Effector memory CD8-positive, alpha-beta T cell (primary cell): ENCODE measurements around the gene TUT7.
A peak's percentile ranks its signal among the peaks of the same experiment; 100 is the strongest.

Experiments
- ATAC-seq: fragments of 150-1000 bp; cut with Tn5 transposase; replicated peaks from 2 replicates; pipeline ENCODE4 v1.10.0; 2021; ENCODE audit warnings: mild to moderate bottlenecking, moderate library complexity
- DNase-seq, 3 experiments: peaks; one replicate each; pipeline ENCODE4 v3.0.0; 2021
- H3K27ac Mint-ChIP-seq, 2 donors: one replicate each; pipeline ENCODE4 v1.8.0; 2022; ENCODE audit warnings: mild to moderate bottlenecking in 2 of 2, mixed read lengths in 2 of 2, moderate library complexity in 2 of 2
- H3K27me3 Mint-ChIP-seq, 2 donors: one replicate each; pipeline ENCODE4 v1.8.0; 2022; ENCODE audit warnings: mixed read lengths in 2 of 2
- H3K36me3 Mint-ChIP-seq: one replicate; pipeline ENCODE4 v1.8.0; 2022; ENCODE audit warnings: mild to moderate bottlenecking, moderate library complexity, mixed read lengths; ENCODE audit not compliant: insufficient read depth
- H3K4me1 Mint-ChIP-seq, 2 donors: one replicate each; pipeline ENCODE4 v1.8.0; 2022; ENCODE audit warnings: low read depth in 2 of 2, mixed read lengths in 2 of 2
- H3K4me3 Mint-ChIP-seq, 2 donors: one replicate each; pipeline ENCODE4 v1.8.0; 2022; ENCODE audit warnings: mild to moderate bottlenecking in 2 of 2, mixed read lengths in 2 of 2, moderate library complexity in 2 of 2
- H3K9me3 Mint-ChIP-seq, 2 donors: one replicate each; pipeline ENCODE4 v1.8.0; 2022; ENCODE audit warnings: mixed read lengths in 2 of 2

Gene TUT7

DNA sequence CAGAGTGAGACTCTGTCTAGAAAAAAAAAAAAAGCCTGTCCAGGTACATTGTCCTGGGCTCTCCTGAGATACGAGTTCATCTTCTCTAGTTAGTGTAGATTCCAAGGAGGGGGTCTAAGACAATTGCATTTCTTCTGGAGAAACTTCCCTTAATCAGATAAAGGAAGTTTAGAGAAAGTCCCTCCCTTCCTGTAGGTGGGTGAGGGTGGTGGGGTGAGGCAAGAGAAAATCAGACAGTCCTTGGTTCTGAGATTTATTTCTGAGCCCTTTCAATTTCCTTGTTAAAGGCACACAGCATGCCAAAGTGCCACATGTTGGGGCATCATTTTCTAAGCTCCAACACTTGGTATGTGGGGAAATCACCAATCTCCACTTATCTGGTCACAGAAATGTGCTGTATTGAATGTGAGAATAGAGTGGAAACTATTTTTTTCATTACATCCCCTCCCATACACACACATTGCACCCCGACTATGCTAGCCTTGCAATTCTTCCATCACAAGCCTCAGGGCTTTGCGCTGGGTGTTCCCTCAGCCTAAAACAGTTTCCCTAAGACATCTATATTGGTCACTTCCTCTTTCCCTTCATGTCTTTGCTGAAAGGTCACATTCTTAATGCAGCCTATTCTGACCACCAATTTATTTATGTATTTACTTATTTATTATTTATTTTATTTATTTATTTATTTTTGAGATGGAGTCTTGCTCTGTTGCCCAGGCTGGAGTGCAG is 5.1 kb upstream of the TUT7 start:
- no peak overlapping the region for H3K4me3 Mint-ChIP-seq
- no peaks in the 10 kb centered on the region for H3K9me3 Mint-ChIP-seq
- DNase-seq: no peak
- H3K27ac Mint-ChIP-seq: no peak overlapping the region
- H3K27me3 Mint-ChIP-seq: peaks cover 15 to 19% of the 10 kb centered on the region in 2 donors
- peaks cover 6 to 10% of the 10 kb centered on the region in 2 donors for H3K4me1 Mint-ChIP-seq
- H3K36me3 Mint-ChIP-seq: peaks cover 8% of the 10 kb centered on the region
- no peak for ATAC-seq

DNA sequence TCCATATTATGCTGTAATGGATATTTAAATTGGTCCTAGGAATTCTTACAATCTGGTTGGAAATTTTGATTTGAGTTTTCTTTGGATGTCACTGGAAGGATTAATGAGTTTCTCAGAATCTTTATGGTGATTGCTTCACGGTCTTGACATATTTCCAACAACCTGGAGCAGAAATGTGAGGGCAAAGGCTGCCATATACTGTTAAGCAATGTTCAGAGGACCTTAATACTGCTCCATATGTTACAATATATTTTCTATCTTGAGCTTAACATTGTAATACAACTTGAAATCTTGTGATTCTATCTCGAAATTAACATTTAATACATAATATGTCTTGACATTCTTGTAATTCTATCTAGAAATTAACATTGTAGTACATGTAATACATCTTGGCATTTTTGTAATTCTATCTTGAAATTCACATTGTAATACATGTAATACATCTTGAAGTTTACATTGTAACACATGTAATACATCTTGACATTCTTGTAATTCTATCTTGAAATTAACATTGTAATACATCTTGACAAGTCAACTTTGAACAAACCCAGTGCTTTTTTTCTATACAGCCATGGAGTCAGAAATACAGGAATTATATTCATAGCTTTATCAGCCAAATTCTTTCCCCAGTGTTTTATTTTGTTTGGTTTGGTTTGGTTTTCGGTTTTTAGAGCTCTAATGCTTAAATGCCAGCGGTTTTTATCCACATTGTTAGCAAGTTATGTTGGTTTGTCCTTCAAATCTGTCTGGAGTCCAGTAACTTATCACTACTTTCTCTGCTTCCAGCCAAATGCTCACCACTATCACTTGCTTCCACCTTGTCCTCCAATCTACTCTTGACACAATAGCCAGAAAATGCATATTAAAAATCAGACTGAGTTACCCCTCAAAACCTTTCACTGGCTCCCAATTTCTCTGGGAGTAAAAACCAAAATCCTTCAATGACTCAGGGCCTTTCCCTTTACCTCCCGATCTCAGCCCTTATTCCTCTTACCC is 3.0 kb upstream of the TUT7 start:
- H3K9me3 Mint-ChIP-seq: no peaks in the 10 kb centered on the region
- ATAC-seq: no peak
- no peak for DNase-seq
- H3K4me1 Mint-ChIP-seq: peaks cover 14 to 21% of the 10 kb centered on the region in 2 donors
- no peak overlapping the region for H3K4me3 Mint-ChIP-seq
- H3K27me3 Mint-ChIP-seq: peaks cover 15 to 19% of the 10 kb centered on the region in 2 donors
- H3K36me3 Mint-ChIP-seq: peaks cover 25% of the 10 kb centered on the region
- no peak overlapping the region for H3K27ac Mint-ChIP-seq

DNA sequence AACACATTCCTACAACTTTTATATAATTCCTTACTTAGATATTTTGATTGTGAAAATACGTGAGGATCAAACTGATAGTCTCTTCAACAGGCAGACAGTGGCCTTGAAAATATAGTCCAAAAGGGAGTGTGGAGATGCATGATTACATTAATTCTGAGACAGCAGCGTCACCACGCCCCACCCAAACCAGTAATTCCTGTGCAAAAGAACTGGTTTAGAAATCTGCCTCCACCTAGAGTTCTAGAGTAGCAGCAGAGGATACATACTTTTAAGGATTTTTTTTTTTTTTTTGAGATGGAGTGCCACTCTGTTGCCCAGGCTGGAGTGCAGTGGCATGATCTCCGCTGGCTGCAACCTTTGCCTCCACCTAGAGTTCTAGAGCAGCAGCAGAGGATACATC is 1.6 kb upstream of the TUT7 start:
- no peak for DNase-seq
- H3K36me3 Mint-ChIP-seq: peaks cover 35% of the 10 kb centered on the region
- no peak for ATAC-seq
- H3K9me3 Mint-ChIP-seq: no peaks in the 10 kb centered on the region
- peaks cover 4 to 6% of the 10 kb centered on the region in 2 donors for H3K27me3 Mint-ChIP-seq
- H3K4me1 Mint-ChIP-seq: peaks cover 22 to 26% of the 10 kb centered on the region in 2 donors
- H3K27ac Mint-ChIP-seq: peak overlapping the region in 1 of 2 donors; percentile 99
- H3K4me3 Mint-ChIP-seq: peak overlapping the region; percentile 96 to 99

DNA sequence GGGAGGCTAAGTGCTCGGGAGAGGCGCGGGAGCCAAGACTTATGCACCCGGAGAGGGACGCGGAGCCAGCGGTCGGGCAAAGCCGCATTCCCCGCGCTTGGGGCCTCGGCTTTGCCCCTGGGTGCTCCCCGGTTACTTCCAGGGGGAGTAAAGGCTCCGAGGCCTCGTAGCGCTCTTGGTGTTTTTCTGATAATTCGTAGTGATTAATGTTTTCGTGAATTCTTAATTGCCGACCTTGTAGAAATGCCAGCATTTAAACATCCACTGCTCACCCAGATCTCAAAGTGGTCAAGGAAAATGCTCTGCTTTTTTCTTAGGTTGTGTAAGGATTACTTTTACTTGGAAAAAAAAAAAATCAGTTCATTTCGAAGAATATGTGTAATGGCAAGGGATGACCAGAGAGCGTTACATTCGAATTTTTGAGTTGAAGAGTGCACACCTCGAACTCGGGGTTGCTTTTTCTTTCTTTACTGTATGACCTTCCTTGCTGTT is 654 bp upstream of the TUT7 start:
- Mint-ChIP-seq H3K36me3 (peaks cover 41% of the 10 kb centered on the region), H3K4me1 (peaks cover 25 to 26% of the 10 kb centered on the region in 2 donors), H3K9me3 (no peaks in the 10 kb centered on the region), H3K4me3 (peak overlapping the region; percentile 96 to 99), H3K27me3 (no peaks in the 10 kb centered on the region), H3K27ac (peak overlapping the region; percentile 95 to 99)
- DNase-seq (no peak), ATAC-seq (peak; percentile 3)

DNA sequence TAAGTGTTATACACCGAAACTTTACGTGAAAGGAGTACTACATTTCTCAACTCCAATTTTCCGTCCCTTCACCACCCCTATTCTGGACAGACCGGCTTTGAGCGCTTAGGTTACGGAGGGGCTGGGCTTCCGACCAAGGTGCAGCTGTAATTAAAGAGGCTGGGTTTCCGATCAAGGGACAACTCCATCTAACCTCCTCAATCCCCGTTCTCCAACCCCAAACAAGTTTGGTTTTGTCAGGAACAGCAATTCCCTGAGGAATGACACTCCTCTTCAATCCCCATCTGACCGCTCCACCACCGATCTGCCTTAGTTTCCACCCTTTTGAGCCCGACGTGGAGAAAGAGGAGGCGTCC is 577 bp downstream of the TUT7 start:
- H3K4me3 Mint-ChIP-seq: peak overlapping the region; percentile 96 to 99
- H3K9me3 Mint-ChIP-seq: no peaks in the 10 kb centered on the region
- peak; percentile 15 for ATAC-seq
- H3K27ac Mint-ChIP-seq: peak overlapping the region; percentile 95 to 99
- peaks cover 48% of the 10 kb centered on the region for H3K36me3 Mint-ChIP-seq
- no peak for DNase-seq
- no peaks in the 10 kb centered on the region for H3K27me3 Mint-ChIP-seq
- H3K4me1 Mint-ChIP-seq: peaks cover 28 to 32% of the 10 kb centered on the region in 2 donors

DNA sequence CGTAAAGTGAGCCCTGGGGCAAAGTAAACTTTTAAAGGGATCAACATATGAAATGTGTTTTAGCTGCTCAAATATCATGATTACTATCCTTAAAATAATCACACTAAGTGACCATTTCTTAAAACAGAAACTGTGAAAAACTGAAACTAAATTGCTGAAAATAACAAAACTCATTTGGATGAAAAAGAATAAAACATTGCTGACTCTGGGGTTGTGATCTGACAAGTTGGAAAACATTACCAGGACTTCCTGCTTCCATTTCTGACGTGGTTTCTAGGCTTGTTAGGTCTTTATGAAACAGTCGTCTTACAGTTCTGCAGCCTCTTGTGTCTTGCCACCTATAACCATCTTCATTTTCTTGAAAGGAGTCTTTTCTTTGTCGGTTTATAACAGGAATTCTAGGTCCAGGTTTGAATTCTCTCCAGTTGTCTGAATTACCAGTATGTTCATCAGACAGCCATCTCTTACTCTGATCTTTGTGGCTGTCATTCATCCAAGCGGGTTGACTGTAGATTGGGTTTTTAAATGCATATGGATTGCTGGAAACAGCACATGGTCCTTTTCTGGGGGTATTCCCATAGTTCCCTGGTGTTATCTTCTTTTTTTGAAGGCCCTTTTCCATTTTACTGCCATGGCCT is 1.7 kb downstream of the TUT7 start:
- H3K27ac Mint-ChIP-seq: peak overlapping the region; percentile 95 to 99
- H3K27me3 Mint-ChIP-seq: no peaks in the 10 kb centered on the region
- H3K4me1 Mint-ChIP-seq: peaks cover 38 to 43% of the 10 kb centered on the region in 2 donors
- no peak for DNase-seq
- ATAC-seq: peak; percentile 10
- H3K9me3 Mint-ChIP-seq: no peaks in the 10 kb centered on the region
- peaks cover 53% of the 10 kb centered on the region for H3K36me3 Mint-ChIP-seq
- peak overlapping the region; percentile 96 to 99 for H3K4me3 Mint-ChIP-seq

DNA sequence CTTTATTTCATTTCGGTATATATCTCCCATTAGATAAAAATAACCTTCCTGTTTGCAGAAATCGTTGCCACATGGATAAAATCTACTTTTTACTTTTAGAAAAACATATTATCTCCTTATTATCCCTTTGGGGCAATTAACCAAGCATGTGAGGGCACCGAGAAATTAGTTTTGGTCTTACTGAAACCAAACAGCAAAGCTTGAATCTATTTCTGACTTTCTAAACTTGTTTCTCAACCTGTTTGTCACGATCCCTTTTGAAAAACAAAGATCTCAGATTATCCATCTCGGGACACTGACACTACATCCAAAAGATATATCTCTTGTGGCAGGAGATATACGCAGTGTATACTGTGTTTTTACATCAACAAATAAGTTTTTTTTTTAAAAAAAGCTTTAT is 2.3 kb downstream of the TUT7 start:
- no peak for ATAC-seq
- DNase-seq: no peak
- H3K27me3 Mint-ChIP-seq: no peaks in the 10 kb centered on the region
- H3K27ac Mint-ChIP-seq: peak overlapping the region; percentile 49 to 95
- peak overlapping the region; percentile 96 to 99 for H3K4me3 Mint-ChIP-seq
- peaks cover 40 to 49% of the 10 kb centered on the region in 2 donors for H3K4me1 Mint-ChIP-seq
- H3K36me3 Mint-ChIP-seq: peaks cover 53% of the 10 kb centered on the region
- no peaks in the 10 kb centered on the region for H3K9me3 Mint-ChIP-seq

DNA sequence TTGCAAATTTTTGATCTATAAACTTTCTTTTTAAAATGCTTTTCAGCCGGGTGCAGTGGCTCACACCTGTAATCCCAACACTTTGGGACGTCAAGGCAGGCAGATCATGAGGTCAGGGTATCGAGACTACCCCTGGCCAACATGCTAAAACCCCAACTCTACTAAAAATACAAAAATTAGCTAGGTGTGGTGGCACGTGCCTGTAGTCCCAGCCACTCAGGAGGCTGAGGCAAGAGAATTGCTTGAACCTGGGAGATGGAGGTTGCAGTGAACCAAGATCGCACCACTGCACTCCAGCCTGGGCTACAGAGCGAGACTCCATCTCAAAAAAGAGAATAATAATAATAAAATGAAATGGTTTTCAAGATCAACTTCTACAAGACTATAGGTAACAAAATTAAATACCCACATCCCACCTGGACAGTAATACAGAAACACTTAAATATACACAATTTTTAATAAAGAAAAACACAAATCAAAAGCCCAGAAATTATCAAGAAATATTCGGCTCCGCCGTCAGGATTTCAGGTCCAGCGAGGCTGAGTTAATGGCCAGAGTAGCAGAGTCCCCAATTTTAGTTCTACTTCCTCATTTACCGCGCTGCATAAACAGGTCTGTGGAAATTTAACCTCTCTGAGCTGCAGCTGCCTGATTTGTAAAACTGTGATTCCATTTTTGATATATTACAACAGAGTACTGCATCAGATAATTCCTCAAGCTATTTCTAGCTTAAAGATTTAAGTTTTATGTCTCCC is 4.0 kb downstream of the TUT7 start:
- Mint-ChIP-seq H3K27ac (no peak overlapping the region), H3K36me3 (peaks cover 61% of the 10 kb centered on the region), H3K9me3 (no peaks in the 10 kb centered on the region), H3K4me3 (peak overlapping the region; percentile 96 to 99), H3K27me3 (no peaks in the 10 kb centered on the region), H3K4me1 (peaks cover 47 to 62% of the 10 kb centered on the region in 2 donors)
- DNase-seq (no peak), ATAC-seq (no peak)

DNA sequence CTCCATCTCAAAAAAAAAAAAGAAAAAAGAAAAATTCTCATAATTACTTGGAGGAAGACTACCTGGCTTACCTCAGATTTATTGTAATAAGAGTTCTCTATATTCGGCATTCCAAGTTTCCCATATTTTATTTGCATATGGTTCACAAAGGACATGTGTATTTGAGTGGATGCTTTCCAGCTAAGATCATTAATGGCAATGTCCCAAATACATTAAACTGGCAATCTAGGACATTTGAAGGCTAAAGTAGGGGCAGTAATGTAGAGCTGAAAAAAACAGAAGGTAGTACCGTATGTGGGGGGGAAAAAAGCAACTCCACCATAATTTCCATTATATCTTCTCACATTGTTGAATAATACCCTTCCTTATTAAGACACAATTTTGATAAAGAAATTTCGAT is 4.9 kb downstream of the TUT7 start:
- Mint-ChIP-seq H3K27ac (peak overlapping the region in 1 of 2 donors; percentile 79), H3K4me3 (peak overlapping the region; percentile 49 to 96), H3K4me1 (peaks cover 43 to 63% of the 10 kb centered on the region in 2 donors), H3K27me3 (no peaks in the 10 kb centered on the region), H3K9me3 (no peaks in the 10 kb centered on the region), H3K36me3 (peaks cover 60% of the 10 kb centered on the region)
- ATAC-seq (no peak), DNase-seq (no peak)

DNA sequence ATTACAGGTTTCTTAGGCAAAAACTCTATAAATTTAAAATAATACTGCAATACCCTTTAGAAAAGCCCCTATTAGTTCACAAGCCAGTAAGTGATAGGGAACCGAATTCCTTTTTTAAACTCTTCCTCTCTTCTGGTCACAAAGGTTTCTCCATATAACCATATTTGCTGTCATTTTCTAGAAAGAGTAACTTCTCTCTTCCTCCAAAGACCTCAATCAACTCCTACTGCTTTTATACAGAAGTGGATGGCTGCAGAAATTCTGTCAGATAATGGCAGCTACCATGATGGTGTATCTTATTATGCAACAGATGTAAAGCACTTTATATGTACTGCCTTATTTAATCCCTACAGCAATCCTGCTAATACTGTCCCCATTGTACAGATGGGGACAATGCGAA is 6.2 kb downstream of the TUT7 start:
- H3K4me3 Mint-ChIP-seq: peak overlapping the region; percentile 49 to 63
- H3K4me1 Mint-ChIP-seq: peaks cover 37 to 61% of the 10 kb centered on the region in 2 donors
- peaks cover 55% of the 10 kb centered on the region for H3K36me3 Mint-ChIP-seq

DNA sequence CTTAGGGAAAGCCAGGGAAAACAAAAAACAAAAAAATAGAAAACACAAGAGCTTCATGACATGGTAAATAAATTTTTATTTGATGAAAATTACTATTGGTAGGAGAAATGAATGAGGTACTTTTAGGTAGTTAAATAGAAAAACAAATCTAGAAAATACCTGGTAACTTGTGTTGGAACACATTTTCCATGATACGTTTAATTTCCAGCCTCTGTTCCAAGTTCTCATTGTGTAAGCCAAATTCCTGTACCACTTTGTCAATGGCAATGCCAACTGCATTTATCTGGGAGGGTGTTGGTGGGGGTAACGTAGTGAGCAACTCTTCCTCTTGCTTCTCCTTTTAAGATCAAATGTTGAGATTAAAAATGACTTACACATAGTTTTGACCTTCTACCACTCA is 9.4 kb downstream of the TUT7 start:
- Mint-ChIP-seq H3K27ac (peak overlapping the region in 1 of 2 donors; percentile 21), H3K36me3 (peaks cover 45% of the 10 kb centered on the region), H3K9me3 (no peaks in the 10 kb centered on the region), H3K27me3 (no peaks in the 10 kb centered on the region), H3K4me1 (peaks cover 34 to 51% of the 10 kb centered on the region in 2 donors), H3K4me3 (peak overlapping the region in 1 of 2 donors; percentile 15)
- DNase-seq (no peak), ATAC-seq (no peak)

More for the DNA sequence above, 6.2 kb downstream of the TUT7 start:
- H3K27me3 Mint-ChIP-seq: no peaks in the 10 kb centered on the region
- ATAC-seq (no peak), DNase-seq (no peak)
- H3K27ac Mint-ChIP-seq: peak overlapping the region; percentile 19 to 79
- H3K9me3 Mint-ChIP-seq: no peaks in the 10 kb centered on the region

DNA sequence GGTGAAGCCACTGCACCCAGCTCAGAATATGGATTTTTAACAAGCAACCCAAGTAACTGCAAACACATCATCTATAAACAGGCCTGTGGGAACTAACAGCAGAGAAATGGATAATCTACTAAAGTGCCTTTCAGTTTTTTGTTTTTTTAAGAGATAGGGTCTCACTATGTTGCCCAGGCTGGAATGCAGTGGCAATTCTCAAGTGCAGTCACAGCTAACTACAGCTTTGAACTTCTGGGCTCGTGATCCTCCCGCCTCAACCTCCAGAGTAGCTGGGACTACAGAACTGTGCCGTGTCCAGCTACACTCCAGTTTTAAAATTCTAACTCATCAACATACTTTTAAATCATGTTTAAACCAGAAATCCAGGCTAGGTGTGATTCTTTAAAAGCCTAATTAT is 11.9 kb downstream of the TUT7 start:
- Mint-ChIP-seq H3K4me1 (peaks cover 25 to 44% of the 10 kb centered on the region in 2 donors), H3K27ac (peak overlapping the region in 1 of 2 donors; percentile 39), H3K9me3 (no peaks in the 10 kb centered on the region), H3K27me3 (no peaks in the 10 kb centered on the region), H3K36me3 (peaks cover 40% of the 10 kb centered on the region), H3K4me3 (no peak overlapping the region)
- ATAC-seq: no peak
- no peak for DNase-seq
